PC-9 (cell line): ENCODE measurements around the gene CAMKMT. TPM values are rescaled to one million over a fixed set of nuclear protein-coding genes. Genes with fewer than 3 reads are reported as not detected.
"Not testable (repeated sequence)": the region's sequence is repeated elsewhere in the genome, so short reads cannot be mapped to it uniquely, and the experiment has no call there.

Source experiments
- BruUV-seq: library from RNA; stranded (reverse); fragments of 400-500 nt; replicated peaks from 2 replicates; lab custom pipeline; 2021; lab: Mats Ljungman, UMichigan
- CTCF ChIA-PET: fragments of 300-600 bp; sonication (Branson Sonifier 250); formaldehyde crosslinking; loops from one replicate; lab custom pipeline; 2022; ENCODE audit warnings: antibody characterized with exemption; lab: Charles Lee
- POLR2A ChIA-PET: fragments of 300-600 bp; sonication (Branson Sonifier 250); formaldehyde crosslinking; loops from one replicate; lab custom pipeline; 2022; ENCODE audit warnings: antibody characterized with exemption; ENCODE audit not compliant: unreplicated experiment; lab: Charles Lee
- DNase-seq, 2 experiments: peaks; one replicate each; pipeline versions ENCODE4 v3.0.0 to v3.0.0-alpha.2; 2015 to 2022; ENCODE audit warnings: mixed read lengths in 1 of 2
- H2AFZ ChIP-seq: fragments of 200-600 bp; sonication (generic); 2 replicates; pipeline ENCODE4 v1.8.1; 2017; ENCODE audit warnings: antibody characterized with exemption
- H3F3A ChIP-seq: fragments of 200-600 bp; sonication (generic); 2 replicates; pipeline ENCODE4 v1.8.1; 2017; ENCODE audit warnings: antibody characterized with exemption, mild to moderate bottlenecking, low read depth; ENCODE audit not compliant: insufficient read depth
- H3K27ac ChIP-seq: fragments of 200-600 bp; sonication (generic); 2 replicates; pipeline ENCODE4 v1.6.1; 2016; ENCODE audit warnings: mixed run types
- H3K27me3 ChIP-seq: fragments of 200-600 bp; sonication (generic); 2 replicates; pipeline ENCODE4 v1.6.1; 2016; ENCODE audit warnings: low read depth, mixed run types; ENCODE audit not compliant: insufficient read depth
- H3K36me3 ChIP-seq: fragments of 200-600 bp; sonication (generic); 2 replicates; pipeline ENCODE4 v1.6.1; 2016; ENCODE audit warnings: low read depth, mixed run types
- H3K4me1 ChIP-seq: fragments of 200-600 bp; sonication (generic); replicated peaks from 2 replicates; pipeline ENCODE4 v1.6.1; 2016; ENCODE audit warnings: mixed run types; ENCODE audit not compliant: insufficient read depth
- H3K4me2 ChIP-seq: fragments of 200-600 bp; sonication (generic); 2 replicates; pipeline ENCODE4 v1.6.1; 2017; ENCODE audit warnings: mixed run types
- H3K4me3 ChIP-seq: fragments of 200-600 bp; sonication (generic); 2 replicates; pipeline ENCODE4 v1.6.1; 2016; ENCODE audit warnings: mixed run types
- H3K79me2 ChIP-seq: fragments of 200-600 bp; sonication (generic); 2 replicates; pipeline ENCODE4 v1.6.1; 2017; ENCODE audit warnings: low read depth, mixed run types
- H3K9me2 ChIP-seq: fragments of 200-600 bp; sonication (generic); 2 replicates; pipeline ENCODE4 v1.8.1; 2017; ENCODE audit warnings: mild to moderate bottlenecking; ENCODE audit not compliant: insufficient read depth
- H3K9me3 ChIP-seq: fragments of 200-600 bp; sonication (generic); 2 replicates; pipeline ENCODE4 v1.8.1; 2016; ENCODE audit warnings: low read depth; ENCODE audit not compliant: insufficient read depth
- H4K20me1 ChIP-seq: fragments of 200-600 bp; sonication (generic); 2 replicates; pipeline ENCODE4 v1.8.1; 2017; ENCODE audit not compliant: insufficient read depth
- CTCF ChIP-seq: fragments of 200-600 bp; sonication (generic); conservative IDR thresholded peaks from 2 replicates; pipeline ENCODE4 v1.6.1; 2017; ENCODE audit warnings: mixed run types, antibody characterized with exemption, mild to moderate bottlenecking, moderate library complexity
- EZH2 ChIP-seq: fragments of 200-600 bp; sonication (generic); IDR thresholded peaks from 2 replicates; pipeline ENCODE4 v1.8.0; 2017; ENCODE audit warnings: antibody characterized with exemption, low read depth
- intact Hi-C: fragments of 100-400 bp; cut with micrococcal nuclease; formaldehyde crosslinking; loops from one replicate; pipeline ENCODE4 v1.10.0; 2022; ENCODE audit not compliant: unreplicated experiment
- total RNA-seq: library from RNA; stranded (reverse); gene quantifications from 2 replicates; pipeline ENCODE4 v1.2.3, GENCODE V29; 2021

CAMKMT gene
- total RNA-seq, 1 experiment from 2014 or later: 17.9 TPM

GRCh38 chr2:44582363-44583008 is 220.7 kb downstream of the CAMKMT start:
- intact Hi-C loops: loop anchor here (1.0 kb wide), 1 partner anchor 37 kb away; no protein-coding TSS in a partner anchor
- peak; percentile 9 to 95 for DNase-seq
- peaks cover 4% of the 10 kb centered on the region; the same call in 1 of the 2 replicates for H3K9me3 ChIP-seq
- no peaks in the 10 kb centered on the region for H3K36me3 ChIP-seq
- no peaks in the 10 kb centered on the region for H3K27me3 ChIP-seq
- no TSS peak for BruUV-seq
- peak overlapping the region; percentile 4; the same call in 1 of the 2 replicates for H3K4me3 ChIP-seq
- peaks cover 61% of the 10 kb centered on the region for H3K4me1 ChIP-seq
- CTCF ChIA-PET: interaction anchor here (1.3 kb wide), 1 partner anchor 22 kb away, joined by 3 read pairs; no protein-coding TSS in a partner anchor
- H3K27ac ChIP-seq: peak overlapping the region; percentile 52
- H2AFZ ChIP-seq: no peak overlapping the region
- H3F3A ChIP-seq: peaks cover 46% of the 10 kb centered on the region
- no peaks in the 10 kb centered on the region for H3K9me2 ChIP-seq
- H3K4me2 ChIP-seq: peak overlapping the region; percentile 63
- H4K20me1 ChIP-seq: no peaks in the 10 kb centered on the region
- H3K79me2 ChIP-seq: no peaks in the 10 kb centered on the region
- POLR2A ChIA-PET: interaction anchor here (0.6 kb wide), 1 partner anchor 126 kb away, joined by 20 read pairs; no protein-coding TSS in a partner anchor
- TF ChIP-seq EZH2: no peak
- no peak for TF ChIP-seq CTCF

GRCh38 chr2:44595615-44596014 is 233.9 kb downstream of the CAMKMT start:
- H3K9me3 ChIP-seq, H2AFZ ChIP-seq, H3K27ac ChIP-seq, CTCF ChIA-PET, BruUV-seq, H3K79me2 ChIP-seq, H3K4me2 ChIP-seq, H3K36me3 ChIP-seq, H3K9me2 ChIP-seq, H3K27me3 ChIP-seq, DNase-seq, H4K20me1 ChIP-seq, H3K4me3 ChIP-seq: not testable (repeated sequence)
- peaks cover 26% of the 10 kb centered on the region for H3K4me1 ChIP-seq
- POLR2A ChIA-PET: interaction anchor here (0.7 kb wide), 1 partner anchor 84 kb away, joined by 4 read pairs; no protein-coding TSS in a partner anchor
- intact Hi-C loops: loop anchor here (5.0 kb wide), 1 partner anchor 113 kb away; no protein-coding TSS in a partner anchor
- peaks cover 20% of the 10 kb centered on the region for H3F3A ChIP-seq

GRCh38 chr2:44596537-44597320 is 235.0 kb downstream of the CAMKMT start:
- intact Hi-C loops: loop anchor here (5.0 kb wide), 1 partner anchor 114 kb away; no protein-coding TSS in a partner anchor
- TF ChIP-seq EZH2 (no peak), CTCF (no peak)
- Histone ChIP-seq H3F3A (peaks cover 20% of the 10 kb centered on the region), H3K4me2 (no peak overlapping the region), H3K9me2 (no peaks in the 10 kb centered on the region), H3K27me3 (no peaks in the 10 kb centered on the region), H3K4me3 (no peak overlapping the region), H4K20me1 (no peaks in the 10 kb centered on the region), H3K79me2 (no peaks in the 10 kb centered on the region), H3K36me3 (no peaks in the 10 kb centered on the region), H3K9me3 (no peaks in the 10 kb centered on the region), H3K27ac (no peak overlapping the region), H3K4me1 (peaks cover 26% of the 10 kb centered on the region), H2AFZ (no peak overlapping the region)
- ChIA-PET CTCF (no interaction called here), POLR2A (interaction anchor here (0.6 to 0.7 kb wide), 2 partner anchors 85 to 128 kb away, joined by 4 to 6 read pairs; no protein-coding TSS in a partner anchor)
- DNase-seq: no peak
- no TSS peak for BruUV-seq
